ENCODE measurements around the gene CDC14C. TPM values are rescaled to one million over a fixed set of nuclear protein-coding genes. Genes with fewer than 3 reads are reported as not detected.

The CDC14C gene
- total RNA-seq, result not detected

DNA sequence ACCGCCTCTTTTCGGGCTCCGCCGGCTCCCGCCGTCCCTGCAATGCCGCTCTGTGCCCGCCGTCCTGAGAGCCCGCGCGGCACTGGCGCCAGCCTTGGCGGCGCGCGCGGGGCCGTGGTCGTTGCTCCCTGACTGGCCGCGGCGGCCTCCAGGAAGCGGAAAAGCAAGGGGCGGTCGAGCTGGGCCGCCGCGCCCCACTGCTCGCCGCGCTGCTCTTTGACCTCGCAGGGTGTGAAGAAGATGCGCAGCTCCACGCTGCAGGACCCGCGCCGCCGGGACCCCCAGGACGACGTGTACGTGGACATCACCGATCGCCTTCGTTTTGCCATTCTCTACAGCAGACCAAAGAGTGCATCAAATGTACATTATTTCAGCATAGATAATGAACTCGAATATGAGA, at the start of gene CDC14C:
CDC14C (plus strand) TSS at position 115 of the 400 bp plus-strand sequence; CDS start at position 241, 126 bp downstream.
- Histone ChIP-seq H3K27ac (no peak within 1 kb of the TSS), H3K4me1 (no peaks in the 10 kb centered on the region), H3K9me3 (no peaks in the 10 kb centered on the region), H3K36me3 (no peaks in the 10 kb centered on the region), H3K27me3 (no peaks in the 10 kb centered on the region), H3K4me3 (no peak within 1 kb of the TSS)
- TF ChIP-seq POLR2AphosphoS5 (IDR thresholded peaks at IDR 0.05; ENCODE audit: insufficient read depth in 1 of 2, low read depth in 1 of 2) (no peak), POLR2A (IDR thresholded peaks at IDR 0.05) (no peak)
- TF ChIP-seq, protein P1, sequence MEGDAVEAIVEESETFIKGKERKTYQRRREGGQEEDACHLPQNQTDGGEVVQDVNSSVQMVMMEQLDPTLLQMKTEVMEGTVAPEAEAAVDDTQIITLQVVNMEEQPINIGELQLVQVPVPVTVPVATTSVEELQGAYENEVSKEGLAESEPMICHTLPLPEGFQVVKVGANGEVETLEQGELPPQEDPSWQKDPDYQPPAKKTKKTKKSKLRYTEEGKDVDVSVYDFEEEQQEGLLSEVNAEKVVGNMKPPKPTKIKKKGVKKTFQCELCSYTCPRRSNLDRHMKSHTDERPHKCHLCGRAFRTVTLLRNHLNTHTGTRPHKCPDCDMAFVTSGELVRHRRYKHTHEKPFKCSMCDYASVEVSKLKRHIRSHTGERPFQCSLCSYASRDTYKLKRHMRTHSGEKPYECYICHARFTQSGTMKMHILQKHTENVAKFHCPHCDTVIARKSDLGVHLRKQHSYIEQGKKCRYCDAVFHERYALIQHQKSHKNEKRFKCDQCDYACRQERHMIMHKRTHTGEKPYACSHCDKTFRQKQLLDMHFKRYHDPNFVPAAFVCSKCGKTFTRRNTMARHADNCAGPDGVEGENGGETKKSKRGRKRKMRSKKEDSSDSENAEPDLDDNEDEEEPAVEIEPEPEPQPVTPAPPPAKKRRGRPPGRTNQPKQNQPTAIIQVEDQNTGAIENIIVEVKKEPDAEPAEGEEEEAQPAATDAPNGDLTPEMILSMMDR (IDR thresholded peaks at IDR 0.05), result no peak
- DNase-seq (ENCODE audit: extremely low spot score in 2 of 2), result no peak
- intact Hi-C loops (cut with DNase I), result no loop called here

DNA sequence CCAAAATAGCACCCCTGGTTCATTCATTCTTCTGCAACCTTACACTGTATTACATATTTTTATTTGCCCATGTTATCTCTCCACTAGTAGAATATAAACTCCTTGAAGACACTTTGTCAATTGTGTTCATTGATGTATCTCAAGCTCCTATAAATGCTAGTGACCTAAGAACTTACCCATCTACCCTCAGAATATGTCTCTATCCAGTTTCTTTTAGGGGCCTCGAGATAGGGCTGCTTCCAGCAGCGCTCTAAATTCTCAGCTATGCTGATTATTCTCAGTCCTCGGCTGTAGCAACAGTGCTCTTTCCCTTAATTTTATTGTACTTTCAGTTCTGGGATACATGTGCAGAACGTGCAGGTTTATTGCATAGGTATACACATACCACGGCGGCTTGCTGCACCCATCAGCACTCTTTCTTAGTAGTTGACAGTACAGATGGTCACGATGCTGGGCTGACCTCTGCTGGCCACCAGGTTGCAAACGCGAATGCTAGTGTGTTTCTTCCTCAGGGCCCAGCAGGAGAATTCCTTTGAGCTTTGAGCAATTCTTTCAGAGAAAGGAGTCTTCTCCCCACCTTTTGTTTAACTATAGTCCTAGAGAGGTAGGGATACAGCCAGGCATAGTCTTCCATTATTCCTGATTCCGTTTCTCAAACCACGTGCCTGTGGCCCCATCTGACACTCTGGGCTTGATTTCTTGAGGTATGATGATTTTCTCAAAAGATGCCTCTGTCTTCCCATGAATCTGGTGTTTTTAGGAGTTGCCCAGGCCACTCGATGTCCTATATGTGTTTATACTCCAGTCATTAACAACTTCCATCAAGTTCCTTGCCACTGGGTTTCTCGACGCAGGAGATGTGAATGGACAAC, 49.1 kb upstream of the CDC14C start:
- no peaks in the 10 kb centered on the region for H3K9me3 ChIP-seq

DNA sequence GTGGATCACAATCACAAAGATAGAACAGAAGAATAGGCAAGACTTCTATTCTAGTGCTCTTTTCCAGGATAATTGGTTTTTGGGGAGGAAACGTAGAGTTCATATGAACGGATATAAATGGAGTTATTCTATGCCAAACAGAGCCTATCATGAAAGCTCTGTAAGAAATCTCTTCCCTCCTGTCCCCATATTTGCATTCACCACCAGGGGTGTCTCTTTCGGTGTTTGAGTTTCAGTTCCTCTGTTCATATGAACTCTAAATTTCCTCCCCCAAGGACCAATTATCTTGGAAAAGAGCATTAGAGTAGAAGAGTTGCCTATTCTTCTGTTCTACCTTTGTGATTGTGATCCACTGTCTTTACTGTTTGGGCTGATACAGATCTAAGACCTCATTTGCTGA, 48.3 kb upstream of the CDC14C start:
- H3K9me3 ChIP-seq, result no peaks in the 10 kb centered on the region
- no peak overlapping the region for H3K27ac ChIP-seq
- no peaks in the 10 kb centered on the region for H3K4me1 ChIP-seq
- DNase-seq (ENCODE audit: extremely low spot score in 2 of 2), result no peak
- no peaks in the 10 kb centered on the region for H3K36me3 ChIP-seq
- no peaks in the 10 kb centered on the region for H3K27me3 ChIP-seq
- no peak overlapping the region for H3K4me3 ChIP-seq
- intact Hi-C loops (cut with DNase I), result no loop called here
- TF ChIP-seq POLR2AphosphoS5 (IDR thresholded peaks at IDR 0.05; ENCODE audit: insufficient read depth in 1 of 2, low read depth in 1 of 2) (no peak), POLR2A (IDR thresholded peaks at IDR 0.05) (no peak)
- TF ChIP-seq, protein P1 (IDR thresholded peaks at IDR 0.05), result no peak

More for the DNA sequence above, 49.1 kb upstream of the CDC14C start:
- Histone ChIP-seq H3K27ac (no peak overlapping the region), H3K4me3 (no peak overlapping the region), H3K4me1 (no peaks in the 10 kb centered on the region), H3K27me3 (no peaks in the 10 kb centered on the region), H3K36me3 (no peaks in the 10 kb centered on the region)
- intact Hi-C loops (cut with DNase I), result no loop called here
- no peak for DNase-seq (ENCODE audit: extremely low spot score in 2 of 2)
- TF ChIP-seq, protein P1 (IDR thresholded peaks at IDR 0.05), result no peak
- no peak for TF ChIP-seq POLR2AphosphoS5 (IDR thresholded peaks at IDR 0.05; ENCODE audit: insufficient read depth in 1 of 2, low read depth in 1 of 2)
- no peak for TF ChIP-seq POLR2A (IDR thresholded peaks at IDR 0.05)

GRCh38 chr7:48880851-48881250, 43.5 kb upstream of the CDC14C start:
- DNase-seq (ENCODE audit: extremely low spot score in 2 of 2), result no peak
- Histone ChIP-seq H3K27me3 (no peaks in the 10 kb centered on the region), H3K27ac (no peak overlapping the region), H3K36me3 (no peaks in the 10 kb centered on the region), H3K9me3 (no peaks in the 10 kb centered on the region), H3K4me1 (no peaks in the 10 kb centered on the region), H3K4me3 (no peak overlapping the region)
- TF ChIP-seq POLR2A (IDR thresholded peaks at IDR 0.05), result no peak
- TF ChIP-seq, protein P1 (IDR thresholded peaks at IDR 0.05), result no peak
- no peak for TF ChIP-seq POLR2AphosphoS5 (IDR thresholded peaks at IDR 0.05; ENCODE audit: insufficient read depth in 1 of 2, low read depth in 1 of 2)
- intact Hi-C loops (cut with DNase I), result no loop called here

DNA sequence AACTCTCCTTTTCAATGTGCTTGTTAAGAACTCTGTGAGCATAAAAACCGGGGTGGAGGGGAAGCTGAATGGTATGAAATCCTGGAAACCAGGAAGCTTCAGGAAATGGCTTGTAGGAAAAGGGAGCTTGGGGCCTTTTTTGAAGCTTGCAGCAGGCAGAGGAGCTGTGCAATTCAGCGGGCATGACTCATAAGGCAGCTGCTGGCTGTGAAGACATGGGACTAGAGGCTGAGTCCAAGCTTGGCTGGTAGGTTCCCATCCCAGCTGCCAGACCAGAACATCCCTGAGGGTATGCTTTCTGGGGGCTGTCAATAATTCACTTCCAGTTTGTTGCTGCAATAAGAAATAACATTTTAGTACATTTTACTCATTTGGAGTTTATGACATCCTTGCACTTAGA, 36.8 kb upstream of the CDC14C start:
- Histone ChIP-seq H3K9me3 (no peaks in the 10 kb centered on the region), H3K4me3 (no peak overlapping the region), H3K36me3 (no peaks in the 10 kb centered on the region), H3K27me3 (no peaks in the 10 kb centered on the region), H3K4me1 (no peaks in the 10 kb centered on the region), H3K27ac (no peak overlapping the region)
- intact Hi-C loops (cut with DNase I), result no loop called here
- TF ChIP-seq POLR2A (IDR thresholded peaks at IDR 0.05) (no peak), POLR2AphosphoS5 (IDR thresholded peaks at IDR 0.05; ENCODE audit: insufficient read depth in 1 of 2, low read depth in 1 of 2) (no peak)
- TF ChIP-seq, protein P1 (IDR thresholded peaks at IDR 0.05), result no peak
- DNase-seq (ENCODE audit: extremely low spot score in 2 of 2), result no peak
